HepG2 (cell line): ENCODE measurements around the gene HMCN2. TPM values are rescaled to one million over a fixed set of nuclear protein-coding genes. Genes with fewer than 3 reads are reported as not detected.

Source experiments
- ATAC-seq: fragments of 200-7000 bp; cut with Tn5 transposase; 3 replicates; pipeline ENCODE4 v1.9.1; 2020; ENCODE audit warnings: mild to moderate bottlenecking, moderate library complexity
- BruUV-seq: library from RNA; stranded (reverse); fragments of 400-500 nt; replicated peaks from 2 replicates; lab custom pipeline; 2021; lab: Mats Ljungman, UMichigan
- CTCF ChIA-PET: fragments of 300-600 bp; formaldehyde crosslinking; extraction: SDS; loops from one replicate; lab custom pipeline; 2021; ENCODE audit warnings: low total read pairs, inconsistent platforms, low intra/inter-chr PET ratio; lab: Yijun Ruan, JAX
- POLR2A ChIA-PET: fragments of 350-600 bp; sonication (Branson Sonifier 250); formaldehyde crosslinking; loops from one replicate; lab custom pipeline; 2020; ENCODE audit warnings: antibody characterized with exemption, inconsistent platforms; lab: Yijun Ruan, JAX
- DNase-seq: peaks from one replicate; pipeline ENCODE4 v3.0.0-alpha.2; 2015; ENCODE audit warnings: low spot score
- FAIRE-seq: peaks from 3 replicates; lab custom pipeline; 2011; peaks lifted over from hg19 to GRCh38; lab: Jason Lieb, UNC
- H2AFZ ChIP-seq: one replicate; pipeline ENCODE4 v1.6.1; 2011; ENCODE audit warnings: low read length, inconsistent platforms
- H3K27ac ChIP-seq: fragments of 300-600 bp; 3 replicates; pipeline ENCODE4 v1.8.0; 2011; ENCODE audit warnings: mixed run types, mild to moderate bottlenecking, mixed read lengths, low read length, inconsistent platforms; ENCODE audit not compliant: insufficient read depth; ENCODE audit errors: extremely low read length
- H3K27me3 ChIP-seq, 2 experiments: fragments of 200-600 bp in 1 of 2; 2 replicates in 1 of 2; 3 replicates in 1 of 2; pipeline versions ENCODE4 v1.6.0 to v1.8.0; 2011; ENCODE audit warnings: low read length in 2 of 2, mild to moderate bottlenecking in 2 of 2, moderate library complexity in 2 of 2, inconsistent platforms in 1 of 2; ENCODE audit not compliant: insufficient read depth in 2 of 2, control insufficient read depth in 1 of 2
- H3K36me3 ChIP-seq, 2 experiments: fragments of 200-600 bp in 1 of 2; replicated peaks in 1 of 2; 2 replicates in 1 of 2; 3 replicates in 1 of 2; pipeline versions ENCODE4 v1.5.1 to v1.8.0; 2011; ENCODE audit warnings: low read length in 2 of 2, inconsistent platforms in 1 of 2; ENCODE audit not compliant: insufficient read depth in 2 of 2, control insufficient read depth in 1 of 2
- H3K4me1 ChIP-seq: 2 replicates; pipeline ENCODE4 v1.5.1; 2012; ENCODE audit warnings: low read length, inconsistent platforms; ENCODE audit not compliant: insufficient read depth
- H3K4me2 ChIP-seq: 2 replicates; pipeline ENCODE4 v1.6.0; 2011; ENCODE audit warnings: low read depth, low read length, inconsistent platforms
- H3K4me3 ChIP-seq, 3 experiments: fragments of 200-600 bp in 1 of 3; sonication (generic), shearing (Covaris generic) in 1 of 3; replicated peaks in 1 of 3; 2 replicates each; pipeline ENCODE4 v1.5.1; 2011 to 2016; ENCODE audit warnings: low read length in 3 of 3, inconsistent platforms in 2 of 3, low read depth in 2 of 3, mild to moderate bottlenecking in 2 of 3, control low read depth in 1 of 3, mixed read lengths in 1 of 3; ENCODE audit not compliant: insufficient read depth in 1 of 3
- H3K79me2 ChIP-seq: one replicate; pipeline ENCODE4 v1.6.1; 2011; ENCODE audit warnings: low read length, inconsistent platforms; ENCODE audit not compliant: insufficient read depth
- H3K9ac ChIP-seq: 2 replicates; pipeline ENCODE4 v1.6.0; 2011; ENCODE audit warnings: mild to moderate bottlenecking, low read depth, low read length, inconsistent platforms; ENCODE audit not compliant: insufficient read depth
- H3K9me3 ChIP-seq: 2 replicates; pipeline ENCODE4 v1.5.1; 2012; ENCODE audit warnings: mild to moderate bottlenecking, low read length
- H4K20me1 ChIP-seq: 2 replicates; pipeline ENCODE4 v1.6.0; 2011; ENCODE audit warnings: inconsistent platforms, mild to moderate bottlenecking, low read length, moderate library complexity; ENCODE audit not compliant: insufficient read depth
- HOXA5 ChIP-seq: sonication (generic); formaldehyde crosslinking; IDR thresholded peaks from 2 replicates; pipeline ENCODE4 v1.4.0; 2020; ENCODE audit warnings: missing genetic modification reagents
- SRF ChIP-seq: IDR thresholded peaks from 2 replicates; pipeline ENCODE4 v1.6.1; 2011; ENCODE audit warnings: mild to moderate bottlenecking, low read depth, low read length, moderate library complexity
- ZBTB40 ChIP-seq, 2 experiments: fragments of 450-650 bp in 1 of 2; sonication (generic) in 1 of 2; formaldehyde crosslinking in 1 of 2; IDR thresholded peaks; 2 replicates each; pipeline versions ENCODE4 v1.6.1 to v1.8.0; 2016 to 2022; ENCODE audit warnings: antibody characterized with exemption in 1 of 2, mild to moderate bottlenecking in 1 of 2, missing genetic modification reagents in 1 of 2
- ZMYM3 ChIP-seq: sonication (generic); formaldehyde crosslinking; IDR thresholded peaks from 2 replicates; pipeline ENCODE4 v1.5.1; 2020; ENCODE audit warnings: mild to moderate bottlenecking, missing genetic modification reagents
- WGBS: methylation state at CpG from one replicate; pipeline ENCODE4 v1.1.6; 2017; ENCODE audit warnings: low lambda C conversion rate; 5-methylcytosine and 5-hydroxymethylcytosine counted together
- in situ Hi-C: cut with HindIII; loops from 2 replicates; pipeline ENCODE4 v1.10.0; 2017; ENCODE audit warnings: low pct_unique_long_range_greater_than_20kb; ENCODE audit not compliant: extremely low pct_ligation_motif_present
- intact Hi-C: fragments of 100-400 bp; cut with micrococcal nuclease; formaldehyde crosslinking; loops from one replicate; pipeline ENCODE4 v1.10.0; 2022; ENCODE audit not compliant: unreplicated experiment
- polyA plus RNA-seq, 8 experiments: library from polyadenylated mRNA; depleted of rRNA in 3 of 8; stranded (reverse) in 7 of 8; unstranded in 1 of 8; fragments of >200 nt; fragmentation: Illumina TruSeq in 4 of 8; extraction: Trizol in 4 of 8; gene quantifications; 2 replicates each; pipeline versions ENCODE4 v1.2.1 to v1.2.3, GENCODE V29; 2011 to 2016; ENCODE audit warnings: low read depth in 4 of 8, missing spikeins in 1 of 8, mixed read lengths in 1 of 8; ENCODE audit not compliant: insufficient read depth in 1 of 8
- total RNA-seq, 5 experiments: library from RNA; depleted of rRNA; stranded (reverse); fragments of >200 nt; fragmentation: Illumina TruSeq; extraction: Trizol; gene quantifications; 2 replicates each; pipeline ENCODE4 v1.2.3, GENCODE V29; 2016; ENCODE audit warnings: low read depth in 1 of 5

Gene HMCN2
- total and polyA plus RNA-seq, 2 of the 13 experiments (the other 11 are each of a cell fraction or from before 2014, with no cell fraction given): 0.09 TPM; not detected in 1

- TF ChIP-seq ZBTB40 (IDR thresholded peaks at IDR 0.05) (no peak), ZBTB40 (CRISPR knock-in tag; IDR thresholded peaks at IDR 0.05) (no peak), ZMYM3 (CRISPR knock-in tag) (no peak)
- TF ChIP-seq, all 625 proteins: peak for 2
Measured at GRCh38 chr9:130387398-130387797, 121.8 kb downstream of the HMCN2 start (continued).

GRCh38 chr9:130387905-130388304, 122.3 kb downstream of the HMCN2 start:
- ChIA-PET CTCF (no interaction called here), POLR2A (no interaction called here)
- H3K36me3 ChIP-seq: no peaks in the 10 kb centered on the region
- H3K79me2 ChIP-seq: no peaks in the 10 kb centered on the region
- WGBS: 0% methylated on average over 4 of the region's 4 CpGs
- no peak overlapping the region for H3K27ac ChIP-seq
- H3K9me3 ChIP-seq: no peaks in the 10 kb centered on the region
- BruUV-seq: no TSS peak
- in situ Hi-C loops: no loop called here
- peaks cover 10 to 49% of the 10 kb centered on the region in 2 experiments; a peak in 3 of 5 replicates for H3K27me3 ChIP-seq
- FAIRE-seq: no peak
- H3K9ac ChIP-seq: no peak overlapping the region
- peaks cover 2% of the 10 kb centered on the region; the same call in 1 of the 2 replicates for H4K20me1 ChIP-seq
- no peak for ATAC-seq
- no peak overlapping the region for H2AFZ ChIP-seq
- no peak for DNase-seq
- no peak overlapping the region for H3K4me2 ChIP-seq
- TF ChIP-seq SRF (peak; percentile 12; the same call in 1 of the 2 replicates), HOXA5 (CRISPR knock-in tag) (no peak)
- no peak overlapping the region for H3K4me3 ChIP-seq
- intact Hi-C loops: no loop called here
- H3K4me1 ChIP-seq: no peaks in the 10 kb centered on the region
